ENCODE data around the gene PTPRM.

GRCh38 chr18:7604361-7604760 is 37.2 kb downstream of the PTPRM start:
- no peak for TF ChIP-seq CTCF (IDR thresholded peaks at IDR 0.05)
- no peak for TF ChIP-seq EZH2phosphoT487 (IDR thresholded peaks at IDR 0.05; ENCODE audit: borderline replicate concordance, low read depth)
- TF ChIP-seq GATA2 (CRISPR knock-in tag; IDR thresholded peaks at IDR 0.05): no peak
- no peak for TF ChIP-seq TCF12 (IDR thresholded peaks at IDR 0.05)
- TF ChIP-seq SMC3 (IDR thresholded peaks at IDR 0.05; ENCODE audit: low read depth, low read length): no peak
- TF ChIP-seq FOSL2 (IDR thresholded peaks at IDR 0.05; ENCODE audit: borderline replicate concordance, low read depth): no peak
- TF ChIP-seq CHD2 (IDR thresholded peaks at IDR 0.05; ENCODE audit: low read length, partially characterized antibody): no peak
- no peak for TF ChIP-seq POLR2AphosphoS5 (IDR thresholded peaks at IDR 0.05; ENCODE audit: low read depth, low read length)
- TF ChIP-seq, protein P1, sequence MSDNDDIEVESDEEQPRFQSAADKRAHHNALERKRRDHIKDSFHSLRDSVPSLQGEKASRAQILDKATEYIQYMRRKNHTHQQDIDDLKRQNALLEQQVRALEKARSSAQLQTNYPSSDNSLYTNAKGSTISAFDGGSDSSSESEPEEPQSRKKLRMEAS (IDR thresholded peaks at IDR 0.05; ENCODE audit: low read depth): no peak
- no peak for TF ChIP-seq EP300 (IDR thresholded peaks at IDR 0.05; ENCODE audit: borderline replicate concordance in 1 of 2, low read depth in 1 of 2, low read length in 1 of 2)
